Esophagus muscularis mucosa (tissue), 4 donors: Measurements from ENCODE around the gene GAS6. TPM values are rescaled to one million over a fixed set of nuclear protein-coding genes. Genes with fewer than 3 reads are reported as not detected.

Experiments used
- DNase-seq: peaks from one replicate; pipeline ENCODE4 v3.0.0-alpha.2; 2017; ENCODE audit errors: extremely low spot score
- H3K27ac ChIP-seq, 4 donors: fragments of 200-600 bp; sonication (generic); replicated peaks in 1 of 4; 1 replicate in 3 of 4; 2 replicates in 1 of 4; pipeline ENCODE4 v1.5.1; 2016 to 2019; ENCODE audit warnings: mild to moderate bottlenecking in 1 of 4
- H3K27me3 ChIP-seq, 4 donors: fragments of 200-600 bp; sonication (generic); one replicate each; pipeline versions ENCODE4 v1.5.1 to v1.6.0; 2016 to 2019
- H3K36me3 ChIP-seq, 4 donors: fragments of 200-600 bp; sonication (generic); one replicate each; pipeline ENCODE4 v1.5.1; 2016 to 2019
- H3K4me1 ChIP-seq, 4 donors: fragments of 200-600 bp; sonication (generic); one replicate each; pipeline ENCODE4 v1.5.1; 2016 to 2019
- H3K4me3 ChIP-seq, 4 donors: fragments of 200-600 bp; sonication (generic); 1 replicate in 2 of 4; 2 replicates in 2 of 4; pipeline ENCODE4 v1.5.1; 2016 to 2019; ENCODE audit warnings: mild to moderate bottlenecking in 4 of 4, moderate library complexity in 1 of 4
- H3K9me3 ChIP-seq, 4 donors: fragments of 200-600 bp; sonication (generic); 1 replicate in 3 of 4; 2 replicates in 1 of 4; pipeline ENCODE4 v1.5.1; 2016 to 2019
- CTCF ChIP-seq, 3 experiments: fragments of 200-600 bp in 2 of 3; fragments of 450-650 bp in 1 of 3; sonication (generic) in 2 of 3; IDR thresholded peaks; one replicate each; pipeline ENCODE4 v1.5.1; 2017 to 2019; ENCODE audit warnings: antibody characterized with exemption in 3 of 3, mild to moderate bottlenecking in 2 of 3, moderate library complexity in 1 of 3
- EP300 ChIP-seq: sonication (generic); formaldehyde crosslinking; IDR thresholded peaks from one replicate; pipeline ENCODE4 v1.6.1; 2017; ENCODE audit warnings: antibody characterized with exemption
- POLR2A ChIP-seq: fragments of 450-650 bp; IDR thresholded peaks from one replicate; pipeline ENCODE4 v1.6.1; 2017; ENCODE audit warnings: antibody characterized with exemption, moderate library complexity, mild to moderate bottlenecking, low read depth
- POLR2AphosphoS5 ChIP-seq, 2 donors: sonication (generic); formaldehyde crosslinking; IDR thresholded peaks; one replicate each; pipeline ENCODE4 v1.6.1; 2017; ENCODE audit warnings: antibody characterized with exemption in 2 of 2
- WGBS: methylation state at CpG from one replicate; pipeline ENCODE4 v1.1.5; 2018; 5-methylcytosine and 5-hydroxymethylcytosine counted together
- intact Hi-C: fragments of 100-400 bp; cut with DNase I; formaldehyde crosslinking; loops from one replicate; pipeline ENCODE4 v1.15.1; 2023
- total RNA-seq, 4 donors: library from RNA; depleted of rRNA; stranded (reverse); fragments of >200 nt; gene quantifications; one replicate each; pipeline versions ENCODE4 v1.1.0 to v1.2.1, GENCODE V29; 2016

Gene GAS6
- total RNA-seq, 4 donors from 2014 or later, result 241 to 459 (median 346) TPM

- WGBS, result 33% methylated on average over 15 of the region's 31 CpGs
- Histone ChIP-seq H3K9me3 (no peaks in the 10 kb centered on the region), H3K27me3 (no peaks in the 10 kb centered on the region), H3K27ac (peak overlapping the region; percentile 68 to 81 (median 72)), H3K4me3 (peak overlapping the region in 2 of 4 donors; percentile 9 to 10), H3K36me3 (peaks cover 0 to 9% (median 3%) of the 10 kb centered on the region in 4 donors), H3K4me1 (peaks cover 67 to 87% (median 84%) of the 10 kb centered on the region in 4 donors)
- intact Hi-C loops, result no loop called here
- DNase-seq, result no peak
- TF ChIP-seq POLR2A (no peak), POLR2AphosphoS5 (IDR thresholded peaks at IDR 0.05) (peak; percentile 12 to 26)
Observed at GRCh38 chr13:113854238-113855011, 9.5 kb downstream of the GAS6 start.

DNA sequence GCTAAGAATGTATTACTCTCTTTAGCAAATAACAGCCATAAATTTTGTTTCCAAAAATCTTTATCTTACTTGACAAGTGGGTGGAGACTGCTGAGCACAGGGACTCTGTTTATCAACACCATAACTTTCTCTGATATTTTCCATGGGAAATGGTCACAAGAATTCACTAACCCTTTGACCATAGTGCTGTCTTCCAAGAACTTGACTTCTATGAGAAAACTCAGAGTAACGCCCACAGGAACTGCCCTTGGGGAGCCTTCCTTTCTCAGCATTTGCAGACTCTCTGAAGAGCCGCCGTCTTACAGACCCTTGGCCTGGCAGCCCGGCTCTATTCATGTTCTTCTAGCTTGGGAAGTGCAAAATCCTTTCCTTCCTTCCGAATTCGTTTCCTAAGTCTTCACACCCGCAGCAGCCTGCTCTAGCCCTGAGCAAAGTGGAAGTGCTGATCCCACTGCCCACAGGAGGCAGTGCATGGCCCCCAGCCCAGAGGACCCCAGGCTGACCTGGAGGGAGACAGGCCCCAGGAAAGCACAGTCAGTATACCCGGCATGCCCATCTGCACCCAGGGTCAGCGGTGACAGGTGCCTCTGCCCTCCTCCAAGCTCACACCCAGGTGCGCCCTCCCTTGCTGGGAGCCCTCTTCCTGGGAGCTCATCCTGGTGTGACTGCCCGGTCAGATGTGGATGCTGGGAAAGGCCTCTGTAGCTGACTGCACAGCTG lies 10.2 kb downstream of the GAS6 start:
- no peak for DNase-seq
- WGBS, result 30% methylated on average over 8 of the region's 11 CpGs

DNA sequence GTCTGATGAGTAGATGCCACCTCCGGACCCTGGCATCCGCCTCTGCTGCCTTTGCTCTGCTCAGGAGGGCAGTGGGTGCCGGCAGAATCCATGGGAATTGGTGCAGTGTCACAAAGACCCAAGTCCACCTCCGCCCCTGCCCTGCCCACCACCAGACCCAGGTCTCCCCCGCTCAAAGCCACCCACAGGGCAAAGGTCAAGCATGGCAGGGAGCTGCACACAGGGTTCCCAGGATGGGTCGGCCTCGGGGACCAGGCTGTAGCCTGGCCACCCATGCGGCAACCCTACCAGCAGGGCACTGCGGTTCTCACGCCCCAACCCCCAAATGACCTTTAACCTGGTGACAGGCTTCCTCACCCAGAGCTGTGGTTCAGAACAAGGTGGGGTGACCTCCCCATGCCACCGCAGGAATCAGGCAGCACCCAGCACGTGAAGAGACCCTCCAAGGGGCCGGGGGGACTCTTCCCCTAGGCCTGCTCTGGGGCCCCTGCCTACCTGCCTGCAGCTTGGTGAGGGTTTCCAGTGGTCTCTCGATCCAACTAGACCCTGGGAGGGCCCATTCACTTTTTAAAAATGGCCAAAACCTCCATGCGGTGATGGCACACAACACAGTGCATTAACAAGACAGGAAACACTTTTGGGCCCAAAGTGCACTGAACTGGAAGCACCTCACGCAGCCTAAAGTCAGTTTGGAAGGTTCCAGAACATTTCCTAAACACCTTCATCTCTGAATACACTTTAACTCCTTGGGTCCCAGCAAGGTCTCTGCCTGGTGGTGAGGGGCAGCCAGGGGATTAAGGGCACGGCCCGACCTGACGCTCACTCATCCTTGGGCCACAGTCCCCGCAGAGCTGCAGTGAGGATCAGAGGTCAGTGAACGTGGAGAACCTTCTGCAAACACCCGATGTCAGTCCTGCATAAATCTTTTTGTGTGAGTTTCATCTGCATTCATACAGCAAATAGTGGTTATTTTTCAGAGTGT lies 11.0 kb downstream of the GAS6 start:
- intact Hi-C loops, result no loop called here
- peaks cover 79 to 95% (median 92%) of the 10 kb centered on the region in 4 donors for H3K4me1 ChIP-seq

More for the DNA sequence above, 10.2 kb downstream of the GAS6 start:
- Histone ChIP-seq H3K27ac (peak overlapping the region; percentile 68 to 81 (median 72)), H3K4me1 (peaks cover 74 to 95% (median 92%) of the 10 kb centered on the region in 4 donors), H3K9me3 (no peaks in the 10 kb centered on the region), H3K27me3 (no peaks in the 10 kb centered on the region), H3K36me3 (peaks cover 0 to 9% (median 0%) of the 10 kb centered on the region in 4 donors), H3K4me3 (peak overlapping the region in 1 of 4 donors; percentile 10)
- no peak for TF ChIP-seq CTCF (IDR thresholded peaks at IDR 0.05)
- TF ChIP-seq POLR2AphosphoS5 (IDR thresholded peaks at IDR 0.05), result no peak
- no peak for TF ChIP-seq EP300
- no peak for TF ChIP-seq POLR2A
- intact Hi-C loops, result no loop called here

GRCh38 chr13:113851826-113852535 lies 11.9 kb downstream of the GAS6 start:
- Histone ChIP-seq H3K27ac (peak overlapping the region; percentile 68 to 81 (median 72)), H3K9me3 (no peaks in the 10 kb centered on the region), H3K36me3 (peaks cover 0 to 17% (median 4%) of the 10 kb centered on the region in 4 donors), H3K4me3 (no peak overlapping the region), H3K27me3 (no peaks in the 10 kb centered on the region), H3K4me1 (peaks cover 79 to 95% (median 92%) of the 10 kb centered on the region in 4 donors)
- intact Hi-C loops, result no loop called here
- 73% methylated on average over 19 of the region's 23 CpGs for WGBS
- TF ChIP-seq EP300, result no peak
- TF ChIP-seq POLR2AphosphoS5 (IDR thresholded peaks at IDR 0.05), result no peak
- TF ChIP-seq CTCF (IDR thresholded peaks at IDR 0.05), result no peak
- TF ChIP-seq POLR2A, result no peak
- no peak for DNase-seq

More for the DNA sequence above, 11.0 kb downstream of the GAS6 start:
- H3K27ac ChIP-seq, result peak overlapping the region; percentile 68 to 81 (median 72)
- 55% methylated on average over 8 of the region's 22 CpGs for WGBS
- no peaks in the 10 kb centered on the region for H3K27me3 ChIP-seq
- peaks cover 0 to 10% (median 0%) of the 10 kb centered on the region in 4 donors for H3K36me3 ChIP-seq
- H3K9me3 ChIP-seq, result no peaks in the 10 kb centered on the region
- no peak overlapping the region for H3K4me3 ChIP-seq
- no peak for DNase-seq
- TF ChIP-seq POLR2AphosphoS5 (IDR thresholded peaks at IDR 0.05) (no peak), EP300 (no peak), CTCF (IDR thresholded peaks at IDR 0.05) (no peak), POLR2A (no peak)
